ENCODE results near the gene TMBIM4.

Gene TMBIM4

DNA sequence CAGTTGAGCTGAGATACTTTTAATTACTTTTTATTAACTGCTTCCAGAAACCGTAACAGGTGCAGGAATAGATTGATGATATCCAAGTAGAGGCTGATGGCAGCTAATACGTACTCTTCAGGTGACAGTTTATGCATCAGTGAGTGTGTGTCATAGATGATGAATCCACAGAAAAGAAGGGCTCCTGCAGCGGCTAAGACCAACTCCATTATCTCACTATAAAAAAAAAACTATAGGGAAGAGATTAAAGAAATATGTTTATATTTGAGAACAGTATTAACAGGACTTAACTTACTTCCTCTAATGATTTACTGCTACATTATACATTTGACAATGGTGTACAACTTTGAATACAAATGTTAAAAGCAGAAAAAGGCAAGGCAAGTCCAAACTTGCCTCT, 31.9 kb downstream of the TMBIM4 start:
- DNase-seq, result no peak

DNA sequence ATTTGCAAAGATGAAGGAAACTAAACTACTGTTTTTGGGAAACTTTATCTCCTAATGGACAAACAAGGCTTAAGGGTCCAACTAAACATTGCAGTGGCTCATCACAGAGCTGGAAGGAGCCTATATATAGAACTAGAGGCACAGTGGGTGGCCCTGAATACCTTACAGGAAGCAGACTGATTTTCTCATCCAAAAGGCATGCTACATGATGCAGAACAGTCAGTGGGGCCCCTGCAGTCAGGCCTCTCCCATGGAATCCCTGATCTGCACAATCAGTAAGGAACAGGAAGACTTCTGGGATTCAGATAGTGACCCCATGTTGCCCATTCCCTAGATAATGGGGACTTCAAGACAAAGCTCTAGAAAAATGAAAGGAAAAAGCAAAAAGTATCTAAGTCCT, 37.4 kb downstream of the TMBIM4 start:
- DNase-seq, result no peak

DNA sequence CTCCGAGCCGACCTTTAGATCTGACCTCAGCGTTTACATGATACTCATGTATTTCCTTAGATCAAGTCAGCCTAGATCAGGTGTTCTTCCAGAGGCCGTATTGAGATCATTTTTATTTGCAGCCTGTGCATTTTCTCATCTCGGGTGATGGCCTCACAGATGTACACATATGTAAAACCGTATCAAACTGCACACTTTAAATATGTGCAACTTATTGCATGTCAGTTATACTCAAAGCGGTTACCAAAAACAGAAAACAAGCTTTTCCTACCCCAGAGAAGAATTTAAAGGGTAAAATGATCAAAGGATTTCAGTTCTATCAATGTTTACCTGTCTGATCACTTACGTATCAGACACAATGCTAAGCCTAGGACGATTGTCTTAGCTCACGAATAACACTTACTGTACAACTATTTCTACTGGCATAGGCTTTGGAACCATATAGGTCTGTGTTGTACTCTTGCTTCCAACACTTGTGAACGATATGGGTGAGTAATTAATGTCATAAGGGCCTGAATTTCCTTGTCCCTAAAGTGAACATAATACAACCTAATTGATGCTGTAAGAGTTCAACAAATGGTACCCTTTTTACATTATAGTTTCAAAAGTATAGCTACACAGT, 38.6 kb downstream of the TMBIM4 start:
- no peak for DNase-seq

DNA sequence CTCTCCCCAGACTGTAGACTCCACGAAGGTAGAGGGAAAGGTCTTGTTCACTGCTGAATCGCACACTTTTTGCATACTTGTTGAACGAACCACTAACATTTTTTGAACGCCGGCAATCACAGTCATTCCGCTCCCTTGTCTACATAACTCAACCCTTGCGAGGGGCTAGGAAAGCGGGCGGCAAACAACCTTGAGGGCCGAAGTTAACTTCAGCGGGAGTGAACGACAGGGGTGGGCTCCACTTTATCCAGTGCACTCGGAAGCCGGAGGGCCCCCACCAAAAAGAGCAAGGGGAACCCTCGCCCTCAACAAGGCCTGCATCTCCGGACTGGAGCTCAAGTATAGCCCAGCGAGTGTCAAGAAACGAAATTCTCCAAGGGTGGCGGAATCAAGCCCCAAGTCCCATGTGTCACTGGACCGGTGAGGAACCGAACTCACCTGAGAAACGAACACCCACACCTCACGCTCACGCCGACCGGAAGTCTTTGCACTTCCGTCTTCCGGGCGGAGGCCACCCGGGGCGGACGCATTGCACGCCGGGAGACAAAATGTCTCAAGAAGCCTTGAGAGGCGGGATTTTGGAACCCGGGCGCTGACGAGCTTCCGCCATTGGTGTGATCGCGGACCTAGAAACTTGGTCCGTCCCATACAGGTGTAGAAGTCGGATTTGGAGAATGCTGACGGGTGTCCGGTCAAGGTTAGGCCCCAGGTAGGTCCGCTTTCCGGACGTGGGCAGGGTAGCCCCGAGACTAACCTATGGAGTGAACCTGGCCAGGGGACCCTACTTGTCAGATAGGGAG, 39.3 kb downstream of the TMBIM4 start, which contains the start of gene LLPH:
TSS of gene LLPH (minus strand) at position 484 of the 800 bp plus-strand sequence. CDS start 1,644 bp downstream, outside the sequence.
- peak; percentile 88 for DNase-seq

DNA sequence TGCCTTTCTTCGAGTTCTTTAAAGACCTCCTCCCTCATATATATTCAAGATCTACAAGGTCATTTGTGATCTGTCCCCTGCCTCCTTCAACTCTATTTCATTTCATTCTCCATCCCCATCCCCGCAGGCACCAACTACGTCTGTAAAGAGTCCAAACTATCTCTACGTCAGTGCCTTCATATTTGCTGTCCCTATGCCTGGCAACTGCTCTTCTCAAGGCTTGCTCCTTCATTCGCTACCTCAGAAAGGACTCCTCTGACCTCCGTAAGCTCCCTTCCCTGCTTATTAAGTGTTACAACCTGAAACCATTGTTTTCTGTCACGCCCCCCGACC, 39.9 kb downstream of the TMBIM4 start:
- no peak for DNase-seq

DNA sequence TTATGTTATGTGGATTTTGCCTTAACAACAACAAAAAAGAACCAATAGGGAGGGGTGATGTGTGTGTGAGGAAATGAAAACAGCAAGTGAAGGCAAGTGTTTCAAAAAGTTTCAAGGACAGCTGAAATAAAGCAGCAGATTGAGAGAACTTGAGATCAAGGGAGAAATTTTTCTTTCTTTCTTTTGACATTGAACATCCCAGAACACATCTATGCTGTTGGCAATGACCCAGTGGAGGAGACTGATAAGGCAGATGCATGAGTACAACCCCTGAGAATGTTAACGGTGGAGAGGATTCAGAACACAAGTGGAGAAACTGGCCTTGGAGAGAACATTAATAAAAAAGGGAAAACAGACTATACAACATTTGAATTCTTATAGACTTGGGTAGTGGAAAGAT, 42.1 kb downstream of the TMBIM4 start:
- no peak for DNase-seq

DNA sequence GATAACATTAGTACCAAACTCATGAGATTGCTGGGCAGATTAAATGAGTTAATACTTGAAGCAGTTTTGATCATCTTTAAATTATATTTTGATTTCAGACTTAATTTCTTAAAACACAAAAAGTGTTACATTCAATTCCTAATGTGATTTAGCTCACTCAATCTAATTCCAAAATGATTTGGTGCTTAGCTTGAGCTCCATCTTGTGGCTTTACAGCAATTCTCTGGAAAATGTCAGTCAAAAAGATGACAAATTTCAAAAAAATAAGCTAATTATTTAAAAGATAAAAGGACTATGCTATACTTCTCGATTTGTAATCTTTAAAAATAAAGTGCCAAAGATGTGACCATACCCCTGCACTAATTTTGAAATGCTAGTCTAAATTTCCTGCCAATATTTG, 49.3 kb downstream of the TMBIM4 start:
- no peak for DNase-seq

DNA sequence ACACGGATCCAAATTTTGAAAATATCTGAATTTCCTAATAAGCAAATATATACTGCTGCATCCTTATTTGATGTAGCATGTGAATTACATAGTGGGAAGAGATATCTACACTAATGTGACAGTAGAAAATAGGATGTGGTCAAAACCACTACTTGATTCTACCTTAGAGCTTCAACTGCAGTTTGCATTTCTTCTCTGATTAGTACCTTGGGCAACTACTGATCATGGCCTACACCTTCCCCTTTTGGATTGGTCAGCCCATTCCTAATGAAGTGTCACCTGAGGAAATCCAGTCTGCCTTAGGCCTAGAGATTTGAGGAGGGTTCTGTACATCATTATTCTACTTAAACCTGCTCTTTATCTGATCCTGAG, 49.9 kb downstream of the TMBIM4 start:
- no peak for DNase-seq

DNA sequence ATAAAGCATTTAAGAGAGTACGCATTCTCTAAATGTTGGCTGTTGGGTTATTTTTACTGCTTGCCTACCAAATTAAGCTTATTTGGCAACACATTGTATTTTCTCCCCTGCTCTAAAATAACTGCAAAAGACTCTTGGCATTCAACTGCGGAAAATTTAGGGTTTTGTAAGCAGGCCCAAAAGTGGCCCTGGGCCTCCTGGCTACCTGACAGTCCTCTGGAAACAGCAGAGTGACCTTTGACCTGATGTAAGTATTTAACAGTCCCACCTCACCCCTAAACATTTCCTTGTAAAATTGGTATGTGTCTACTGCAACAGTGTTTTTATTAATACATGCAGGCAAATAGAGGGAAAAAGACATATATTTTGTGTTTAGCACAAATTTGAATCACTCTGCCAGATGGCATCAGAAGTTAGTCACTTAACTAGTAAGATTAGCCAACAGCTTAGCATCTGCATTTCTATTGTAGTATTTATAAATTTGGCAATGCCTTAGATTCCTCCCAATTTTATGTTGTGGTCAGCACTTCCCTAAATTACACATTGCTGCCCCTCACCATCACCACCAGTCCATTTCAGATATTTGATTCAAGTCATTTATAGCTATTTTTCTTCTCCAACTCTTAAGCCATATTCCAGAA, 50.4 kb downstream of the TMBIM4 start:
- DNase-seq, result no peak

DNA sequence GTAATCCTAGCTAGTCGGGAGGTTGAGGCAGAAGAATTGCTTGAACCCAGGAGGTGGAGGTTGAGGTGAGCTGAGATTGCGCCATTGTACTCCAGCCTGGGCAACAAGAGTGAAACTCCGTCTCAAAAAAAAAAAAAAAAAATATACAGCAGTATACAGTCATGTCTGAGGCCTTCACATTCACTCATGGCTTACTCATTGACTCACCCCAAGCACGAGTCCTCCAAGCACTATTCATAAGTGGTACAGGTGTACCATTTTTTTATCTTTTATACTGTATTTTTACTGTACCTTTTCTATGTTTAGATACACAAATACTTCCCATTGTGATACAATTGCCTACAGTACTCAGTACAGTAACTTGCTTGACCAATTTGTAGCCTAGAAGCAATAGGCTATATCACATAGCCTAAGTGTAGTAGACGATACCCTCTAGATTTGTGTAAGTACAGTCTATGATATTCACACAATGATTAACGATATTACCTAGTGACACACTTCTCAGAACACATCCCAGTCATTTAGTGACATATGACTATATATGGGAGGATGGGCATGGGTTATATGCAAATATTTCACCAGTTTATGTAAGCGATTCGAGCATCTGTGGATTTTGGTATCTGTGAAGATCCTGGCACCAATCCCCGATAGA, 51.4 kb downstream of the TMBIM4 start:
- no peak for DNase-seq

DNA sequence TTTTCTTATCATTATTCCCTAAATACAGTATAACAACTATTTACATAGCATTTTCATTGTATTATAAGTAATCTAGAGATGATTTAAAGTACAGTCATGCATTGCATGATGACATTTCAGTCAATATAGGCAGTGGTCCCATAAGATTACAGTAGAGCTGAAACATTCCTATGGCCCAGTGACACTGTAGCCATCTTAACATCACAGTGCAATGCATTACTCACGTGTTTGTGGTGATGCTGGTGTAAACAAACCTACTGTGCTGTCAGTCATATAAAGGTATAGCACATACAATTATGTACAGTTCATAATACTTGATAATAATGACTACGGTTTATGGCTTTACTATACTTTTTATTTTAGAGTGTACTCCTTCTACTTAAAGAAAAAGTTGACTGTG, 52.6 kb downstream of the TMBIM4 start:
- DNase-seq, result no peak

DNA sequence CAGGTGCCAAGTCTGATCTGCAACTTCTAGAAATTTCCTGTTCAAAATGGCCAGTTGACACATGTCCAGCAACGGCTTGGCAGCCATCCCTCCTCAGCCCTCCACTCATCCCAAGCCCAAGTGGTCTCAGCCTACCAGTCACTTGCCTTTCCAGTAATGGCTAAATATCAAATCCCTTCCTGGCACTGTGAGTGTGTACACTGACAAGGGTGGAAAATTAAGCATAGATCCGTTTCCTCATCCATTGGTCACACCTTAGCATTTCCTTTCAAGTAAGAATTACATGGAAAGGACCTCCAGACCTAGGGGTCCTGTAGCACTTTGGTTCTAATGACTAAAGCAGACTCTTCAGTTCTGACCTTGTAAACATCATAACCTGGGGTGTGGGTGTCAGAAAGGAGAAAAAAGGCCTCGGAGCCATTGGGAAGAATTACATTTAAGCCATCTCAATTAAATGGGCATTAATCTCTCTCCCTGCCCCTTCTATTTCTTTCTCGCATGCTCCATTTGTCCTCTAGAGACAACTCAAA, 54.7 kb downstream of the TMBIM4 start:
- no peak for DNase-seq

DNA sequence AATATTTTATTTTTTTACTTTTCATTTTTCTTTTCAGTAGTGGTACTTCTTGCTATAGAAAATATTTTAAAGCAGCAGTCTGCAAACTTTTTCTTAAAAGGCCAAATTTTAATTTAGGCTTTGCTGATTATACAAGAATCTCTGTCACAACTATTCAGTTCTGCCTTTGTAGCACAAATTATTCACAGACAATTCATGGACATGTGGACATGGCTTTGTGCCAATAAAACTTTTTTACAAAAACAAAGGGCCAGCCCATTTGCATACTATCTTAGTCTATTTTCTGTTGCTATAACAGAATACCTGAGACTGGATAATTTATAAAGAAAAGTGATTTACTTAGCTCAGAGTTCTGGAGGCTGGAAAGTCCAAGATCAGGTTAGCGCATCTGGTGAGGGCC, 56.3 kb downstream of the TMBIM4 start:
- DNase-seq, result no peak

DNA sequence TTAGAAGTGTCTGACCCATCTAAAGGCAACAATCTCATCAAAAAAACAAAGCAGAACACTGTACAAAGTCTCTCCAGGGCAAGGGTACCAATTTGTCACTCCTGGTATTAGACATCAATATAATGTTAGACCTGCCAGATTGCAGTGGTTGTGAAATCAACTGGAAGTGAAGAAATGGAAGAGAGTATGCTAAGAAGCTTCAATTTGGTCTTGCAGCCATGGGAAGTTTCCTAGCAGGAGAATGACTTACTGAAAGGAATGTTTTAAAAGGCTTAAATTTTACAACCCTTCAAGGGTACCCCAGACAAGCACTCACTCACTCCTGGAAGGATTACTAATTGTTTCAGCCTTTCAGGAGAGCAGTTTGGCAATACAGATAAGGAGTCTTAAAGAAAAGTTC, 58.2 kb downstream of the TMBIM4 start:
- DNase-seq, result no peak

DNA sequence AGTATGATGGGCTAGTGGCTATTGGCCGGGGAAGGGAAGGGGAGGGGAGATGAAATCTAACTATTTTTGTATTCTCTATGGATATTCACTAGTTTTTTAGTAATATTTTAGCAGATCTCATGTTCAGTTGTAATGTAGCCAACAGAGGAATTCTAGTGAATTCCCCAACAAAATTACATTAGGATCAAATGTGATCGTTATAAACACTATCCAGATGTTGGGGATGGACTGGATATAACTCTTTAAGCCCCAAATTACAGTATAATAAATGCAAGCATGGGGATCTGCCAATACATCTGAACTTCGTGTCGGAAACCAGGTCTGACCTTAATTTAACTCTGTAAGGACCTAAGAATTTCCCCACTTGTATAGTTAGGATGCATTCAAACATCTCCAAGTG, 60.7 kb downstream of the TMBIM4 start:
- no peak for DNase-seq

DNA sequence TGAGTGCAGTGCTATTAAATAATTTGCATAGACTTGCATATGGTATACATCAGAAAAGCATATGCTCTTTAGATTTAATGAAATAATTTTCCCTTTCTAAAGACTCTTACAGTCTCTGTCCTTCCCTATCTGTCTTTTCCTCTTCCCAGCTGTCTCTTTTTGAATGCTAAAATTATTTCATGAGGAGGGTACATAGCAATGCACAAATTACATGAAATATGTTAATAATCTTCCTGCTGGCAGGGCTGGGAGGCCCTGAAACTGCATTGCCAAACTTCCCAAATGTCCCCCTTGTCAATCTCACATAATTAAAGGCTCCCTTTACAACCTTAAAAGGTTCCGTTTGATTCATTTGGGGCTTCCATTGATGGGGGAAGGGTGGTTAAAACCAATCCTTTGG, 61.4 kb downstream of the TMBIM4 start:
- DNase-seq, result no peak

DNA sequence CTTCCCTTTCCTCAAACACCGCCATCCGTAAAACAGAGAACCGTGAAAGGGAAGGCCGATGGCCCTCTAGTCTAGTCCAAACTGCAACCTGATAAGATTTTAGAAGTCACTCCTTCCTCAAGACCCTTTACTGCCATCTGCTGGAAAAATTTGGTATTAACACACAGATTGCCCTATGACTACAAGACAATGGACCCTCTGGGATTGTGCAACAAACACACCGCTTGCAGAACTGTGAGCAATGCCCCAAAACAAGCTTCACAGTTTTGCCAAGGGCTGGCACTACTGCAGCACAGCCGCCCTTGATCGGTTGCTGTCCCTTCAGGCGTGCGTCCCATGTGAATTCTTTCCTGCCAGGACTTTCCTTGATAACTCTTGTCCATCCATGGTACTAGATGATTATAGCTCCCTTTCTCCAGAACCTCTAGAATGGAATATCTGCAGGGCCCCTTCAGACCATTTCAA, 62.3 kb downstream of the TMBIM4 start:
- DNase-seq, result peak; percentile 39

DNA sequence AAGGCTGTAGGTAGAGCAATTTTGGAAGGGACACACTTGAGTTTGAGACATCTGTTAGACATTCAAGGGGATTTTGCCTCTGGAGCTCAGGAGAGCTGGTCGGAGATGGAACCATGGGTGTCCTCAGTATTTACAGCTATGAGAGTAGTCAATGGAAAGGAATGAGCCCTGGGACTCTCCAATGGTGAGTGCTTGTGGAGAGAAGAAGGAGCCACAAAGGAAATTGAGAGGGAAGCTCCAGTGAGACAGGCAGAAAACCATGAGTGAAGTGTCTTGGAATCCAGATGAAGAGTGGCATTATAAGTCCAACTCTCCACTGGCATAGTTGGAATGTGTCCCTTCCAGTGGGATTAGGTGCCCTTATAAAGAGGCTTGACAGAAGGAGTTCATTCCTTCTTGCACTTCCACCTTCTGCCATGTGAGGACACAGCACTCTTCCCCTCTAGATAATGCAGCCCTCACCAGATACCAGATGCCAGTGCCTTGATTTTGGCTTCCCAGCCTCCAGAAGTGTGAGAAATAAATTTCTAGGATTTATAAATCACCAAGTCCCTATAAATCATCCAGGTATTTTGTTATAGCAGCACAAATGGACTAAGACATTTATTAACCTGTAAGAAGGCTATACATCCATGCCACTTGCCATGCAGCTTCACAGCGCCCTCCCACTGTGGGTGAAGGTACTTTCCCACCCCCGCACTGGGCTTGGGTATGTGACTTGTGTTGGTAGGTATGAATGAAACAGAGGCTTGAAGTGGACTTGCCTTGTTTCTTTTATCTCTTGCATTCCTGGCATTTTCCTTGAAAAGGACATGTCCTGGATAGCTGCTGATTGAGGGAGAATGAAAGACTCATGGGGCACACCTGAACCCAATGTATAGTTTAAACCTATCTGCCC, 66.5 kb downstream of the TMBIM4 start:
- no peak for DNase-seq

DNA sequence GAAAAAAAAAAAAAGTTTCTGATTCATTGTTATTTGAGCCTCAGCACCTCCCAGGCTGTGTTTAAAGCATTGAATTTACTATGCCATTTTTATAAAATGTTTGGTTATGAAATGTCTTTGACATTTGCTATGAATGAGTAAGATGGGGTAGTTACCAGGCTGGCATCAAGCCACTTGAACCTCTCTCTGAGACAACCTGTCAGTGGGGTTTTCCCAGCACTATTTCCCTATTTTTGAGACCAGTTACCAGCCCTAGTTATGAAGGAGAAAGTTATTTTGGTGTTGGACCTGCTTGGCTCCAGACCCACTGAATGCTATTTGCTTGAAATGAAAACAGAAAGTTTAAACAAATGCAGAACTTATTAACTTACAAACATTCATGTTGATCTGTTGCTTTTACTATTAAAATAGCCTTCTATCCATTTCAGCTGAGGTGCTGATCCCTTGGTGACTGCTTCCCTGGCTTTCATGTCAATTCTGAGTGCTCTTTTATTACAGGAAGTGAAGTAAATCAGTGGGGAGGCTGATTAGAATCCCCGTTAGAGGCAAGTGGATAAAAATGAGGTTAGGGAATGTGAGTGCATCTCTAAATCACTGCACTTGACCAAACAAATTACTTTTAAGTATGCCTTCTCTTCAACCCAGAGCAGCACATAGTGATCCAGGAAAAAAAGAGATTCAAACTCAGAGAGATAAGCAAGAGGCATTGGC, 77.1 kb downstream of the TMBIM4 start:
- no peak for DNase-seq

DNA sequence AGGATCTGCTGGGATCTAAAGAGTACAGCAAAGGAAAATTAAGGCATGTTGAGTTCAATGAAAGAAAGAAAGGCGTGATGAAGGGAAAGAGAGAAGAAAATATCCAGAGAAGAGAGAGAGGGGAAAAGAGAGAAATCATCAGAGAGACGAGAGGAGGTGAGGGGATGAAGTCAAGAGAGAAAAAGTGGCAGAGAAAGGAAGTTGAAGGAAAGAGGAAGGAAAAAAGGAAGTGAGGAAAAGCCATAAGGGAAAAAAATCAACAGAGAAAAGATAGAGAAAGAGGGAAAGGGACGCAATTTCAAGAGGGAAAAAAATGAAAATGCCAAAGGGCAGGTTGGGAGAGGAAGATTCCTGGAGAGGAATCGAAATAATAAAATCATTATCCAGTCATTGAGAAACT, 79.6 kb downstream of the TMBIM4 start:
- DNase-seq, result no peak

DNA sequence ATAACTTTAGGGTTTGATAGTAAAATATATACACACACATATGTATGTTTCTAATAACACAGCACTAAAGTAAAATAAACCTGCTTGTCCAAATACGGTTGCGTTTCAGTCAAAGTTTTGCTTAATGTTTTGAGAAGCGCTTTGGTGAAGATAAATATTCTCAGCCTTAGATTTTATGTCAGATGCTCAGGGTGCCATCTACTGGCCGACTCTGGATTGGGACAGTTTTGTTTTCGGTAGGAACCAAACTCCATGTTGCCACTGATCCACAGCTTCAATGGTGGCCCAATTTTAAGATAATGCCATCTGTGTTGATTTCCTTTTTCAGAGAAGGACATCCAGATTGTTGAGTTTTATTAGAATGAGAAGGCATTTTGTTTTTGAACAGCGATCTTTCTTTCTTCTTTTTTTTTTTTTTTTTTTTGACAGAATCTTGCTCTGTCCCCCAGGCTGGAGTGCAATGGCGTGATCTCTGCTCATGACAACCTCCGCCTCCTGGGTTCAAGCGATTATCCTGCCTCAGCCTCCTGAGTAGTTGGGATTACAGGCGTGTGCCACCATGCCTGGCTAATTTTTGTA, 82.3 kb downstream of the TMBIM4 start:
- peak; percentile 34 for DNase-seq

Measured in activated CD4-positive, CD25-positive, alpha-beta regulatory T cell treated with anti-CD3 and anti-CD28 coated beads, Interleukin-2, amount 50 U/mL, for 72 hours (primary cell).